ENCODE data around the gene KCTD3.

Gene KCTD3

GRCh38 chr1:215569986-215570824 lies 3.1 kb downstream of the KCTD3 start (continued):
- TF ChIP-seq ZNF19 (tag by site-specific recombination; IDR thresholded peaks at IDR 0.05; ENCODE audit: low read depth) (no peak), ZXDB (tag by site-specific recombination; IDR thresholded peaks at IDR 0.05) (0 out of 2 replicates have a peak, but pooled peaks have one; percentile 36), ZBTB8A (tag by site-specific recombination; IDR thresholded peaks at IDR 0.05) (no peak), ZIC2 (tag by site-specific recombination; IDR thresholded peaks at IDR 0.05) (no peak), ZNF629 (tag by site-specific recombination; IDR thresholded peaks at IDR 0.05) (no peak), SALL2 (tag by site-specific recombination; IDR thresholded peaks at IDR 0.05; ENCODE audit: borderline replicate concordance) (no peak), ZNF292 (tag by site-specific recombination; IDR thresholded peaks at IDR 0.05; ENCODE audit: borderline replicate concordance, low read depth) (no peak), INSM2 (tag by site-specific recombination; IDR thresholded peaks at IDR 0.05) (no peak), KLF7 (tag by site-specific recombination; IDR thresholded peaks at IDR 0.05; ENCODE audit: borderline replicate concordance) (no peak), ZNF776 (tag by site-specific recombination; IDR thresholded peaks at IDR 0.05; ENCODE audit: borderline replicate concordance) (no peak), ZNF596 (tag by site-specific recombination; IDR thresholded peaks at IDR 0.05) (no peak), ATF2 (tag by site-specific recombination; IDR thresholded peaks at IDR 0.05; ENCODE audit: low read depth) (no peak), ZNF623 (tag by site-specific recombination; IDR thresholded peaks at IDR 0.05) (no peak), ZNF211 (tag by site-specific recombination; IDR thresholded peaks at IDR 0.05; ENCODE audit: low read depth) (no peak), ZNF701 (tag by site-specific recombination; IDR thresholded peaks at IDR 0.05) (no peak), ZBTB6 (tag by site-specific recombination; IDR thresholded peaks at IDR 0.05) (no peak), ZBTB20 (tag by site-specific recombination; IDR thresholded peaks at IDR 0.05) (no peak)

- Histone ChIP-seq H3K9me3 (ENCODE audit: control insufficient read depth, insufficient read depth, low read depth, low read length) (no peaks in the 10 kb centered on the region), H3K4me1 (ENCODE audit: control insufficient read depth, insufficient read depth, low read length) (no peaks in the 10 kb centered on the region), H3K36me3 (ENCODE audit: control insufficient read depth in 2 of 2, insufficient read depth in 1 of 2, low read length in 2 of 2) (peaks cover 15 to 38% of the 10 kb centered on the region in 2 experiments), H3K27ac (ENCODE audit: extremely low read depth, low read depth, low read length) (no peak overlapping the region), H3K4me3 (ENCODE audit: low read depth, low read length) (no peak overlapping the region)
- POLR2A ChIA-PET = no interaction called here
- CTCF ChIA-PET = no interaction called here
- TF ChIP-seq ZNF311 (tag by site-specific recombination; IDR thresholded peaks at IDR 0.05; ENCODE audit: borderline replicate concordance) (no peak), ZNF2 (tag by site-specific recombination; IDR thresholded peaks at IDR 0.05) (peak; percentile 94), ZNF23 (tag by site-specific recombination; IDR thresholded peaks at IDR 0.05; ENCODE audit: borderline replicate concordance) (no peak), GLIS1 (tag by site-specific recombination; IDR thresholded peaks at IDR 0.05) (peak; percentile 45; the same call in 1 of the 2 replicates), ZNF548 (tag by site-specific recombination; IDR thresholded peaks at IDR 0.05) (no peak), ZNF76 (tag by site-specific recombination; IDR thresholded peaks at IDR 0.05; ENCODE audit: borderline replicate concordance, low read depth) (no peak; the same call in 1 of the 2 replicates), ZNF157 (tag by site-specific recombination; IDR thresholded peaks at IDR 0.05) (no peak), ZNF280D (tag by site-specific recombination; IDR thresholded peaks at IDR 0.05) (no peak), GLI2 (tag by site-specific recombination; IDR thresholded peaks at IDR 0.05; ENCODE audit: borderline replicate concordance, low read depth) (peak; percentile 99), ZNF16 (tag by site-specific recombination; IDR thresholded peaks at IDR 0.05; ENCODE audit: low read depth) (no peak), ZBTB7A (tag by site-specific recombination; IDR thresholded peaks at IDR 0.05; ENCODE audit: low read depth) (no peak), ZNF707 (tag by site-specific recombination; IDR thresholded peaks at IDR 0.05) (no peak)
Observed at GRCh38 chr1:215581896-215582295, 14.8 kb downstream of the KCTD3 start.
